Measurements from ENCODE around the gene GLRX3.

DNA sequence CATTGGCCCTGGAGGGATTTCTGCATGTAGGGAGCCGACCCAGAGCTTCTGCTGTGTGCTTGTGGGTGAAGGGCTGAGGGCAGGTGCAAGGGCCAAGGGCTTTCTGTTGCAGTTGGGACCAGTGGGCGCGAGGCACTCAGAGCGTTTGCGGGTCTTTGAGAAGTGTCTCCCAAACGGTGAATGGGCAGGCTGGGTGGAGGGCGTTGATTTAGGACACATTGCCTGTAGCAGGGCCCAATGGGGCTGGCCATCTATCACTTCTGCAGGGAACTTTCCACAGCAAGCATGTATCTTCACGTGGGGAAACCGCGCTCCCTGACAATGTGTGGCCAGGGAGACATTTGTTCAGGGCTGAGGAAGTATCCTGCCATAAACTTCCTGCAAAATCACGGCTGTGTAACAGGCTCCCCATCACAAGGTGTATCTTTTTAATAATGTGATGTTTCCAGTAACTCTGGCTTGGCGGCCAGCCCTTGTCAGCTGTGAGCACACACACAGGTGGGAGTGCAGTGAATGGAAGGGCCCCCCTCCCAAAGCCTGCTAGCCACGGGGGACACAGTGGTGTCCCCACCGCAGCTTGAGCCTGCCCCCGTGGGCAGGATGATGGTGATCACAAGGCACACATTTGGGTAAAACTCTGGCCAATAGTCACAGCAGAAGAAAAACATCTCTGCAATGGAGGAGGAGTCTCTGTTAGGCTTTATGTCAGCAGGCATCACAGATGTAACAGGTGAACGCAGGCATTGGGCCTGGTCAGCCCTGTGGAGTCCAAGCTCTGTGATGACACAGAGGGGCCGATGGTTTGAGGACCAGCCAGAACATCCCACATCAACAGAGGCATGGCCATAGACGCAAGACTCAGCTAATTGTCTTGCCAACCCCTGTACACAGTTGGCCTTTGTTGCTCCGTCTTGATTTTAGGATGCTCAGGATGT lies 84.3 kb downstream of the GLRX3 start:
- TF ChIP-seq EZH2phosphoT487 (IDR thresholded peaks at IDR 0.05; ENCODE audit: insufficient read depth, low read depth) (no peak), EZH2 (IDR thresholded peaks at IDR 0.05; ENCODE audit: insufficient read depth, poor library complexity, severe bottlenecking) (no peak)

All from GM23248 (cell line).